Measurements from ENCODE around the gene NOTCH2. TPM values are rescaled to one million over a fixed set of nuclear protein-coding genes. Genes with fewer than 3 reads are reported as not detected.
A peak's percentile ranks its signal among the peaks of the same experiment; 100 is the strongest.

NOTCH2 gene
- total RNA-seq, 1 donor from 2014 or later: 3.5 TPM

GRCh38 chr1:119958223-119958622 lies 111.2 kb downstream of the NOTCH2 start:
- no peak for DNase-seq
- Mint-ChIP-seq H3K4me1 (ENCODE audit: low read depth, unreplicated experiment) (peaks cover 11% of the 10 kb centered on the region), H3K4me3 (ENCODE audit: unreplicated experiment) (no peak overlapping the region), H3K9me3 (ENCODE audit: unreplicated experiment) (no peaks in the 10 kb centered on the region), H3K27me3 (ENCODE audit: unreplicated experiment) (no peaks in the 10 kb centered on the region), H3K27ac (ENCODE audit: unreplicated experiment) (no peak overlapping the region), H3K36me3 (ENCODE audit: unreplicated experiment) (no peaks in the 10 kb centered on the region)
- no peak for TF ChIP-seq CTCF (IDR thresholded peaks at IDR 0.05; ENCODE audit: partially characterized antibody, unreplicated experiment)

GRCh38 chr1:119956306-119956705 lies 113.2 kb downstream of the NOTCH2 start:
- no peak for TF ChIP-seq CTCF (IDR thresholded peaks at IDR 0.05; ENCODE audit: partially characterized antibody, unreplicated experiment)
- H3K27ac Mint-ChIP-seq (ENCODE audit: unreplicated experiment): no peak overlapping the region
- H3K4me3 Mint-ChIP-seq (ENCODE audit: unreplicated experiment): no peak overlapping the region
- H3K9me3 Mint-ChIP-seq (ENCODE audit: unreplicated experiment): no peaks in the 10 kb centered on the region
- no peak for DNase-seq
- no peaks in the 10 kb centered on the region for H3K36me3 Mint-ChIP-seq (ENCODE audit: unreplicated experiment)
- no peaks in the 10 kb centered on the region for H3K27me3 Mint-ChIP-seq (ENCODE audit: unreplicated experiment)
- peaks cover 6% of the 10 kb centered on the region for H3K4me1 Mint-ChIP-seq (ENCODE audit: low read depth, unreplicated experiment)

- peaks cover 6% of the 10 kb centered on the region for H3K4me1 Mint-ChIP-seq (ENCODE audit: low read depth, unreplicated experiment)
- DNase-seq: no peak
- H3K27me3 Mint-ChIP-seq (ENCODE audit: unreplicated experiment): no peaks in the 10 kb centered on the region
- TF ChIP-seq CTCF (IDR thresholded peaks at IDR 0.05; ENCODE audit: partially characterized antibody, unreplicated experiment): peak; percentile 31
- no peaks in the 10 kb centered on the region for H3K36me3 Mint-ChIP-seq (ENCODE audit: unreplicated experiment)
- H3K27ac Mint-ChIP-seq (ENCODE audit: unreplicated experiment): no peak overlapping the region
- no peak overlapping the region for H3K4me3 Mint-ChIP-seq (ENCODE audit: unreplicated experiment)
- no peaks in the 10 kb centered on the region for H3K9me3 Mint-ChIP-seq (ENCODE audit: unreplicated experiment)
Measured at GRCh38 chr1:119954476-119955422, 114.7 kb downstream of the NOTCH2 start.

GRCh38 chr1:119953266-119953998 lies 116.0 kb downstream of the NOTCH2 start:
- Mint-ChIP-seq H3K4me1 (ENCODE audit: low read depth, unreplicated experiment) (peaks cover 6% of the 10 kb centered on the region), H3K27me3 (ENCODE audit: unreplicated experiment) (no peaks in the 10 kb centered on the region), H3K27ac (ENCODE audit: unreplicated experiment) (no peak overlapping the region), H3K36me3 (ENCODE audit: unreplicated experiment) (no peaks in the 10 kb centered on the region), H3K4me3 (ENCODE audit: unreplicated experiment) (no peak overlapping the region), H3K9me3 (ENCODE audit: unreplicated experiment) (no peaks in the 10 kb centered on the region)
- DNase-seq: no peak
- no peak for TF ChIP-seq CTCF (IDR thresholded peaks at IDR 0.05; ENCODE audit: partially characterized antibody, unreplicated experiment)

Data from glutamatergic neuron (in vitro differentiated cells).